ENCODE results near the gene NXPH3. TPM values are rescaled to one million over a fixed set of nuclear protein-coding genes. Genes with fewer than 3 reads are reported as not detected.

NXPH3 gene
- polyA plus RNA-seq, 1 donor = 0.52 TPM

DNA sequence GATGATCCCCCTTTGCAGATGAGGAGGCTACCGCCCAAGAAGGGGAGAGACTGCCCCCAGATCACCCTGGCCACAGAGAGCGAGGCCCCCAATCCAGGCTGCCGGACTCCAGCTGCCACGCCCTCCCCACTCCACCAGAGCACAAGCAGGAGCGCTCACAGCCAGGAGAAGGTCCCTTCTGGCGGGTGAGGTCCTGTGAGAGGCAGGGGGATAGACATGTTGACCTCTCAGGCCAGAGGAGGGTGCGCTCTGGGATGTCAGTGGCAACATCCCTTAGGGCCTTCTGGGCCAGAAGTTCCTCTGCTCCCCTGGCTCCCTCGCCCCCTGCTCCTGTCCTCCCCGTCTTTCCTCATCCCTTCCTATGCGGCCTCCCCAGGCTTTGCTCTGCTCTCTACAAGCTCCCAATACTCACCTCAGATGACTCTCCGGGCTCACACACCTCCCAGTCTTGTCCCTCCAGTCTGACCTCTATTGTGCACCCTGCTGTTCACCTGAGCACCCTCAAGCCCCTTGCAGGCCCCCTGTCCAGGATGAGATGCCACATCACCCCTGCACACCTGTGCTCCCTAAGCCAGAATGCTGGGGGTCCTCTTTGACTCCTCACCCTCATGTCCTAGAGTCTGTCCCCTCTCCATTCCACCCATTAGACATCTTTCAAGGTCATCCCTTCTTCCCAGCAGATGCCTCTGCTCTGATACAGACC, 5.0 kb upstream of the NXPH3 start:
- Histone ChIP-seq H3K36me3 (ENCODE audit: control insufficient read depth, insufficient read depth, low read length) (no peaks in the 10 kb centered on the region), H3K9me3 (ENCODE audit: control insufficient read depth, low read depth, low read length) (no peaks in the 10 kb centered on the region), H3K4me1 (ENCODE audit: control insufficient read depth, insufficient read depth, low read length) (peaks cover 15% of the 10 kb centered on the region), H3K4me3 (ENCODE audit: low read length) (no peak overlapping the region), H3K27me3 (ENCODE audit: control insufficient read depth, insufficient read depth, low read length) (peaks cover 58% of the 10 kb centered on the region), H3K27ac (ENCODE audit: low read length) (no peak overlapping the region)
- no peak for DNase-seq
- no CpG with 5 or more reads among the region's 11 CpGs for WGBS (ENCODE audit: insufficient coverage, low lambda C conversion rate)

DNA sequence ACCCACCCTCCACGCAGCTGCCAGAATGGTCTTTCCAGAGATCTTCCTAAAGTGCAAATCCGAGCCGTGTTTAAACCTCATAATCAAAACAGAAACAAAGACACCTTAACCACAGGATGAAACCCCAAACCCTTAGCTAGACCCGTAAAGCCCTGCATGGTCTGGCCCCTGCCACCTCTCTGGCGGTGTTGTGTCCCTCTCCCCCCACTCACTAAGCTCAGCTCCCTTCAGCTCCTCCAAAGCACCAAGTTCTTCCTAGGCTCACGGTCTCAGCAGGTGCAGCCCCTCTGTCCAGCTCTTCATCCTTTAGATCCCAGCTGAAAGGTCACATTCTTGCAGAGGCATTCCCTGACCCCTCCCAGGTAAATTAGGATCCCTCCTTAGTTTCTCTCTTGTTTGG, 4.4 kb upstream of the NXPH3 start:
- Histone ChIP-seq H3K27ac (ENCODE audit: low read length) (no peak overlapping the region), H3K36me3 (ENCODE audit: control insufficient read depth, insufficient read depth, low read length) (no peaks in the 10 kb centered on the region), H3K9me3 (ENCODE audit: control insufficient read depth, low read depth, low read length) (no peaks in the 10 kb centered on the region), H3K4me1 (ENCODE audit: control insufficient read depth, insufficient read depth, low read length) (peaks cover 11% of the 10 kb centered on the region), H3K4me3 (ENCODE audit: low read length) (no peak overlapping the region), H3K27me3 (ENCODE audit: control insufficient read depth, insufficient read depth, low read length) (peaks cover 62% of the 10 kb centered on the region)
- no CpG with 5 or more reads among the region's 6 CpGs for WGBS (ENCODE audit: insufficient coverage, low lambda C conversion rate)
- DNase-seq = no peak

DNA sequence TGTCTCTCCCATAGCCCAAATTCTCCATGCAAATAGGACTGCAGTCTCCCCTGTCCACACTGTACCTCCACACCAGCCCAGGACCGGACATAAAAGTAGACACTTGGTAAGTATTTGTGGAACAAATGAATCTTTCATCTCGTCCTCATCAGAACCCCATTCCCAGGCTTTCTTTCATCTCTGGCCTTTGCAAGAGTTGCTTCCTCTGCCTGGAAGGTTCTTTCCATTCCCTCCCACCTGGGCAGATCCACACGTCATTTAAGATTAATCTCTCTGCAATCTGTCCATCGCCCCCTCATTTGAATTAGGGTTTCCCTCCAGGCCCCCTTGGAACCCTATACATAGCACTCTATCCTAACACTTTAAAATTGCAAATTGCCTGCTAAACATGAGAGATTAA, 3.9 kb upstream of the NXPH3 start:
- peaks cover 14% of the 10 kb centered on the region for H3K4me1 ChIP-seq (ENCODE audit: control insufficient read depth, insufficient read depth, low read length)
- no peak overlapping the region for H3K4me3 ChIP-seq (ENCODE audit: low read length)
- no peak for DNase-seq
- H3K27ac ChIP-seq (ENCODE audit: low read length) = no peak overlapping the region
- no peaks in the 10 kb centered on the region for H3K36me3 ChIP-seq (ENCODE audit: control insufficient read depth, insufficient read depth, low read length)
- no peaks in the 10 kb centered on the region for H3K9me3 ChIP-seq (ENCODE audit: control insufficient read depth, low read depth, low read length)
- WGBS (ENCODE audit: insufficient coverage, low lambda C conversion rate) = no CpG with 5 or more reads among the region's 4 CpGs
- peaks cover 64% of the 10 kb centered on the region for H3K27me3 ChIP-seq (ENCODE audit: control insufficient read depth, insufficient read depth, low read length)

DNA sequence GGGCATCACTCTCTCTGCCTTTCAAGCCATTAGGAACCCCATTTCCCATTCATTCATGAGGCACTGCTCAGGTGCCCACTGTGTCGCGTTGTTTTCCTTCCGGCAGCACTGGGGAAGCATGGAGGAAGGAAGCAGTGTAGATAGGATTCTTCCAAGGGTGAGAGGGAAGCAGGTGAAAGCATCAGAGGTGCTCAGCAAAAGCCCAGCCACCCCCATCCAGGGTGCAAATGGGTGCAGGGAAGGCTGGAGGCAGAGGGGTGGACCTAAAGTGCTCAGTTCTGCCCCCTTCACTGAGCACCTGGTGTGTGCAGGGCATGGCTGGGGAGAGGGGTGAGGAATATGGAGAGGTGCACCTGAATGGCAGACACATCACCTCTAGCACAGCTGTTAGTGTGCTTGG, 3.4 kb upstream of the NXPH3 start:
- Histone ChIP-seq H3K27me3 (ENCODE audit: control insufficient read depth, insufficient read depth, low read length) (peaks cover 67% of the 10 kb centered on the region), H3K9me3 (ENCODE audit: control insufficient read depth, low read depth, low read length) (no peaks in the 10 kb centered on the region), H3K4me1 (ENCODE audit: control insufficient read depth, insufficient read depth, low read length) (peaks cover 18% of the 10 kb centered on the region), H3K36me3 (ENCODE audit: control insufficient read depth, insufficient read depth, low read length) (no peaks in the 10 kb centered on the region), H3K4me3 (ENCODE audit: low read length) (no peak overlapping the region), H3K27ac (ENCODE audit: low read length) (no peak overlapping the region)
- WGBS (ENCODE audit: insufficient coverage, low lambda C conversion rate) = no CpG with 5 or more reads among the region's 3 CpGs
- DNase-seq = no peak

DNA sequence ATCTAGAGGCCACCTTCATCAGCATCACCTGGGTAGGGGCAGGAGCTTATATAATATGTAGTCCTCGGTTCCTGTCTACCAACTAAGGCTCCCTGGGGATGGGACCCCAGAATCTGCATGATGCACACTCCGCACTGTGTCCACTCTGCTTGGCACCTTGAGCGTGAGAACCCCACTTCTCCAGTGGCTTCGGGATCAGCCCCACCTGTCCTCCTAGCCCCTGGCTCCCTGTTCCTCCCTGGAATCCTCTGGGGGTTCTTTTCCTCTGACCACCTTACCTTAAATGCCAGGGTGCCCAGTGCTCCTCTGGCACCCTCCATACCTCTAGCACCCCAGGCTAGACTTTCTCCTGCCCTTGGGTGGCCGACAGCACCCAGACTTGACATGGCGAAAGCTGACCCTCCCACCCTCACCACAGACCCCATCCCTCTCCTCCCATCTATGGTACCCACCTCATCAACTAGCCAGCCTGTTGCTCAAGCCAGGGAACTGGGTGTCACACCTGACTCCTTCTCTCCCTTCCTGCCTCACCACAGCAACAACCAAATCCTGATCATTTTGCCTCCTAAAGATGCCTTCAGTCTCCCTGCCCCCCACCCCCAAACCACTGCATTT, 2.8 kb upstream of the NXPH3 start:
- Histone ChIP-seq H3K27ac (ENCODE audit: low read length) (no peak overlapping the region), H3K27me3 (ENCODE audit: control insufficient read depth, insufficient read depth, low read length) (peaks cover 74% of the 10 kb centered on the region), H3K36me3 (ENCODE audit: control insufficient read depth, insufficient read depth, low read length) (no peaks in the 10 kb centered on the region), H3K4me1 (ENCODE audit: control insufficient read depth, insufficient read depth, low read length) (peaks cover 18% of the 10 kb centered on the region), H3K4me3 (ENCODE audit: low read length) (no peak overlapping the region), H3K9me3 (ENCODE audit: control insufficient read depth, low read depth, low read length) (no peaks in the 10 kb centered on the region)
- no peak for DNase-seq
- no CpG with 5 or more reads among the region's 6 CpGs for WGBS (ENCODE audit: insufficient coverage, low lambda C conversion rate)

DNA sequence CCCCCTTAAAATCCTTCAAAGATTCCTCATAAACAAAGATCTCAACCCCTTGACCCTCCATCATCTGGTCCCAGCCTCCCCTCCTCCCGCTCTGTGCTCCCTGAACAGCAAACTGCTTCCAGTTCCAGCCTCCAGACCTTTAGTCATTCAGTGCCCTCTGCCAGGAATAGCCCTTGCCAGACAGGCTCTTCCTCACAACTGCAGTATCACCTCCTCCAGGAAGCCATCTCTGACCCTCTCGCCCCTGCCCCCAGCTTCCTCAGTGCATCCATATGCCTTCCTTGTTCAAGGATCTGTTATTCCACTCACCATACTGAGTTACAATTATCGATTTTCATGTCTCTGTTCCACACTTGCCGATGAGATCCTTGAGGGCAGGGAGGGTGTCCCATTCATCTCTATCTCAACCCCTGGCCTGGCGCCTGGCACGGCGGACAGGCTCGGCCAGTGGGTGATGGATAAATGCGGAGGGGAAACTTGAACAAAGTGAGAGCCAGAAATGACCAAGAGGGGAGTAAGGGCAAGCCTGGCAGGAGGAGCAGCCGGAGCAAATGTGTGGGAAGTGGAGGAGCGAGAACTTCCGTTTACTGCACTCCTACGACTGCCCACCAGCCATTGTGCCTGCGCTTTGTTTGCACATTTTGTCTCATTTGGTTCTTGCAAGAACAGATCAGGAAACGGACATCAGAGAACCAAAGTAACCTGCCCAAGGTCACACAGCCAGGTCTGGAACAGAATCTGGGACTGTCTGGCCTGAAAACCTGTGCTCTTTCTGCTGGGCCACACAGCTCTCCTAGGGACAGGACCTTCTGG, 2.0 kb upstream of the NXPH3 start:
- no peaks in the 10 kb centered on the region for H3K36me3 ChIP-seq (ENCODE audit: control insufficient read depth, insufficient read depth, low read length)
- H3K4me3 ChIP-seq (ENCODE audit: low read length) = no peak overlapping the region
- H3K9me3 ChIP-seq (ENCODE audit: control insufficient read depth, low read depth, low read length) = no peaks in the 10 kb centered on the region
- no peak for DNase-seq
- no CpG with 5 or more reads among the region's 15 CpGs for WGBS (ENCODE audit: insufficient coverage, low lambda C conversion rate)
- H3K27me3 ChIP-seq (ENCODE audit: control insufficient read depth, insufficient read depth, low read length) = peaks cover 82% of the 10 kb centered on the region
- no peak overlapping the region for H3K27ac ChIP-seq (ENCODE audit: low read length)
- peaks cover 15% of the 10 kb centered on the region for H3K4me1 ChIP-seq (ENCODE audit: control insufficient read depth, insufficient read depth, low read length)

DNA sequence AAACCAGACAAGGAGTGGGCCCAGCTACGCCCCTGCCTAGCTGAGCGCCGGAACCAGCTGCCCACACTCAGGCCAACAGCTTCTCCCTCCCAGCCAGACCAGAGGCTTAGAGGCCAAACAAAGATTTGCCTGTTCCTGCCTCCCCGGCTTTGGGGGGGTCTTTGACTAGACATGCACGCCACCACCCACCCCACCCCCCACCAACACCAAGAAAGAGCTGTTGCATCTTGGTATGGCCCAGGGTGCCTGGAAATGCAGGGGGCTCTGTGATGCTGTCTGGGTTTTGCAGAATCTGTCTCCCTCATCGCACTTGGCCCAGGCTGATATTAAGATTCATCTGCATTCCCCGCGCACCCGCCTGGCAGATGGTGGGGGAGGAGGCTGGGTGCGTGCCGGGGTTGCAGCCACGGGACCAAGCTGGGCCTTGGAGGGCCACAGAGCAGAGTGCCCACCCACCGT, 1.3 kb upstream of the NXPH3 start:
- no peaks in the 10 kb centered on the region for H3K36me3 ChIP-seq (ENCODE audit: control insufficient read depth, insufficient read depth, low read length)
- H3K9me3 ChIP-seq (ENCODE audit: control insufficient read depth, low read depth, low read length) = no peaks in the 10 kb centered on the region
- H3K4me1 ChIP-seq (ENCODE audit: control insufficient read depth, insufficient read depth, low read length) = peaks cover 15% of the 10 kb centered on the region
- H3K27ac ChIP-seq (ENCODE audit: low read length) = no peak overlapping the region
- WGBS (ENCODE audit: insufficient coverage, low lambda C conversion rate) = no CpG with 5 or more reads among the region's 13 CpGs
- peaks cover 86% of the 10 kb centered on the region for H3K27me3 ChIP-seq (ENCODE audit: control insufficient read depth, insufficient read depth, low read length)
- no peak for DNase-seq
- H3K4me3 ChIP-seq (ENCODE audit: low read length) = no peak overlapping the region

DNA sequence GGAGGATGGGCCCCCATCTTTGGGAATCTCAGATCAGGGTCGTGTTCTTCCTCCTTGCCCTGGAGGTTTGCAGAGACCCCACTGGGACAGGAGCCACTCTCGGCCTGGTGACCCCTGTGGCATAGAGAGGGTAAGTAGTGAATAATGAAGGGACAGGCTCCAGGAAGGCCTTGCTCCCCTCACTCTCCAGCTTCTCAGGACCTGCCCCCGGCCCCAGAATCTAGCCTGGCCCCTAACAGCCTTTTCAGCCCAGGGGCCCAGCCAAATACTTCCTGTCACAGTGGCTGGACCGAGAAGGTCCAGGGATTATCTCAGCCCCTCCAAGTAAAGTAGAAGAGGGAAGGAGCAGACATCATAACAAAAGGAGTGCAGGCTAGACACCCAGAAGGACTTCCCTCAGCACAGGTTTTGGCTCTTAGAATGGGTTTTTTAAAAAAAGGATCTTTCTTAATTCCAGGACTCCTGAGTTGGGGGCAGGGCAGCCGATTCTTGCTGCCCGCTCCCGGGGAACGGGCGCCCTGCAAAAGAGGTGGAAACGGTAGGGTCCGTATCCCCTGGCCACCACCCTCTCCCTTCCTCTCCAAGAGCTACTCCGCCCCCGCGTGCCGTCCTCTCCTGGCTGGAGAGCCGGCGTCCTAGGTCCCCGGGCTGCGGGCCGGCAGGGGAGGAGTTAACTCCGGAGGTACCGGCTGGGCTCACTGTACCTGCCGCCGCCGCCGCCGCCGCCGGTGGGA, 559 bp upstream of the NXPH3 start:
- peaks cover 84% of the 10 kb centered on the region for H3K27me3 ChIP-seq (ENCODE audit: control insufficient read depth, insufficient read depth, low read length)
- H3K4me1 ChIP-seq (ENCODE audit: control insufficient read depth, insufficient read depth, low read length) = peaks cover 11% of the 10 kb centered on the region
- WGBS (ENCODE audit: insufficient coverage, low lambda C conversion rate) = no CpG with 5 or more reads among the region's 29 CpGs
- peak overlapping the region; percentile 17 for H3K4me3 ChIP-seq (ENCODE audit: low read length)
- H3K9me3 ChIP-seq (ENCODE audit: control insufficient read depth, low read depth, low read length) = no peaks in the 10 kb centered on the region
- no peaks in the 10 kb centered on the region for H3K36me3 ChIP-seq (ENCODE audit: control insufficient read depth, insufficient read depth, low read length)
- no peak for DNase-seq
- no peak overlapping the region for H3K27ac ChIP-seq (ENCODE audit: low read length)

DNA sequence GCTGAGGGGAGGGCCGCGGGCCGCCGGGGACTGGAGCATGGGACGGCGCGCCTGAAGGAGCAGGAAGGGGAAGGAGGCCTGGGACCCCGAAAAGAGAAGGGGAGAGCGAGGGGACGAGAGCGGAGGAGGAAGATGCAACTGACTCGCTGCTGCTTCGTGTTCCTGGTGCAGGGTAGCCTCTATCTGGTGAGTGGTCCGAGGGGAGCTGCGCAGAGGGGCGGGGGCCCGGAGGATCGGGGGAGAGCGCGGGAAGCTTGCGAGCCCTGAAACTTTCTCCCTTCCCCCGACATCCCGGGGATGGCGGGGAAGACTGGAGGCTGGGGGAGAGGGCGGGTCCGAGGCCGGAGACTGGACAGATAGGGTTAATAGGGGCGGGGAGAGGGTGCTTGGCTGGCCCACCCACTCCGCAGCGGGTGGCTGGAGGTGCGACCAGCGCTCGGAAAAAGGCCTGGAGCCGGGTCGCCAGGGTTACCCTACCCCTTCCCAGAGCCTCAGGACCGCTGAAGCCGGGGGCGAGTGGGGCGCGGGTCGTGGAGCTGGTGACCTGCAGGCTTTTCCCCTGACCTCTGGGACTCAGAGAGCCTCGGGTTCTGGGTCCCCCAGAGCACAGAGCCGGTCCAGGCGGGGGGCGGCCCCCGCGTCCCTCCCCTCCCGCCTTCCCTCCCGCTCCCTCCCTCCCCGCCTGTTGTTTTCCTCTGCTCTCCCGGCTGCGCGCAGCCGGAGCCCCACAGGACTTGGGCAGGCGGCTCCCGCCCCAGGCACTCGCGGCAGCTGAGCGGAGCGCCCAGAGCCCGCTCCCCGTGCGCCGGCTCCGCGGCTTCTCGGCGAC, 631 bp downstream of the NXPH3 start:
- peak overlapping the region; percentile 53 for H3K4me3 ChIP-seq (ENCODE audit: low read length)
- H3K36me3 ChIP-seq (ENCODE audit: control insufficient read depth, insufficient read depth, low read length) = no peaks in the 10 kb centered on the region
- no peaks in the 10 kb centered on the region for H3K9me3 ChIP-seq (ENCODE audit: control insufficient read depth, low read depth, low read length)
- peaks cover 73% of the 10 kb centered on the region for H3K27me3 ChIP-seq (ENCODE audit: control insufficient read depth, insufficient read depth, low read length)
- H3K4me1 ChIP-seq (ENCODE audit: control insufficient read depth, insufficient read depth, low read length) = peaks cover 7% of the 10 kb centered on the region
- WGBS (ENCODE audit: insufficient coverage, low lambda C conversion rate) = no CpG with 5 or more reads among the region's 68 CpGs
- H3K27ac ChIP-seq (ENCODE audit: low read length) = no peak overlapping the region
- peak in 1 of 2 donors; percentile 40 for DNase-seq

All from large intestine (tissue), 3 donors.